ENCODE results near the gene TMEM9. TPM values are rescaled to one million over a fixed set of nuclear protein-coding genes. Genes with fewer than 3 reads are reported as not detected.

The TMEM9 gene
- total and polyA plus RNA-seq, 2 of the 8 experiments (the other 6 are each of a cell fraction or from before 2014, with no cell fraction given): 79.9 to 181 TPM

DNA sequence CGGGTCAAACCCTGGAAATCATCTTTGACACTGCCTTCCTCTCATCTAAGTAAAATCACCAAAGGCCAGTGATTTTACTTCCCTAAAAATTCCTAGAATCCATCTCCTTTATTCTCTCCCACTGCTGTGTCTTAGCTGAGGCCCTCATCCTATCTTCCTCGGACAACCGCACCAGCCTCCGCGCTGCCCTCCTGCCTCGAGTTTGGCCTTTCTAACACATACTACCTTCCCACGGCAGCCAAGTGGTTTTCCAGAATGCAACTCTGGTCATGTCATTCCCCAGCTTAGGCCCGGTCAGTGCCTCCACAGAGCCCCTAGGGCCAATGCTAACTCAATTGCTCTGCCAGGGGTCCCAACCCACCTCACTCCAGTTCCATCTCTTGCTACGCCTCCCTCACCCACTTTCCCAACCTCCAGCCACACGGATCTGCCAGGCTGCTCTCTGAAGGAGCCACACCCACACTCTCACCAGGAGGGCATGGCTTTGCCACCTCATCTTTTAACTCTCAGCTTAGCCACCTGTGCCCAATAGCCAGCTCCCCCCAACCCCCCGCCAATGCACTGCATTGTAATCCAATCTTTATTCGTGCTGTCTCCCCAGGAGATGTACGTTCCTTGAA is 6.8 kb downstream of the TMEM9 start:
- ChIA-PET POLR2A (ENCODE audit: partially characterized antibody) (interaction anchor here (1.0 to 3.8 kb wide), 3 partner anchors 9 to 22 kb away, joined by 3 to 28 read pairs (median 4); no protein-coding TSS in a partner anchor), CTCF (ENCODE audit: partially characterized antibody) (interaction anchor here (0.6 to 4.3 kb wide), 9 partner anchors 9 to 169 kb away, joined by 3 to 32 read pairs (median 4); no protein-coding TSS in a partner anchor)
- Histone ChIP-seq H3K4ac (replicated peaks; ENCODE audit: insufficient read length, low read depth, low read length) (no peak overlapping the region), H4K8ac (ENCODE audit: extremely low read depth, insufficient read depth, low read length) (no peak overlapping the region), H3K36me3 (ENCODE audit: control insufficient read depth in 2 of 4, insufficient read depth in 4 of 4, low read length in 3 of 4) (peaks cover 51 to 88% (median 83%) of the 10 kb centered on the region in 4 experiments), H3K9me3 (ENCODE audit: insufficient read depth in 2 of 2, low read depth in 1 of 2, low read length in 1 of 2) (no peaks in the 10 kb centered on the region), H3K27me3 (replicated peaks in 1 of 4; ENCODE audit: control insufficient read depth in 3 of 4, extremely low read depth in 1 of 4, insufficient read depth in 3 of 4, low read length in 3 of 4) (no peaks in the 10 kb centered on the region), H2BK12ac (ENCODE audit: low read depth, low read length) (no peak overlapping the region), H3K4me2 (ENCODE audit: insufficient read depth in 1 of 2, low read depth in 2 of 2, low read length in 2 of 2) (no peak overlapping the region), H2BK5ac (ENCODE audit: low read depth, low read length) (no peak overlapping the region), H4K20me1 (replicated peaks in 1 of 2; ENCODE audit: control insufficient read depth in 1 of 2, insufficient read depth in 2 of 2, low read length in 2 of 2) (peaks cover 11 to 18% of the 10 kb centered on the region in 2 experiments), H3K4me1 (replicated peaks in 1 of 4; ENCODE audit: control insufficient read depth in 3 of 4, insufficient read depth in 4 of 4, low read length in 3 of 4) (no peaks in the 10 kb centered on the region), H2BK20ac (ENCODE audit: low read length) (no peak overlapping the region), H2BK120ac (replicated peaks; ENCODE audit: low read depth, low read length) (no peak overlapping the region), H2AFZ (ENCODE audit: low read length) (no peak overlapping the region), H3K18ac (ENCODE audit: extremely low read depth, low read length) (no peak overlapping the region), H3K79me2 (ENCODE audit: control insufficient read depth in 1 of 2, insufficient read depth in 2 of 2, low read length in 2 of 2) (peaks cover 0 to 3% of the 10 kb centered on the region in 2 experiments; a peak in 1 of 4 replicates), H3K79me1 (ENCODE audit: low read depth, low read length) (no peaks in the 10 kb centered on the region), H3K9ac (replicated peaks in 1 of 4; ENCODE audit: extremely low read depth in 1 of 4, low read depth in 3 of 4, low read length in 3 of 4) (no peak overlapping the region), H3K23ac (ENCODE audit: insufficient read length) (no peak overlapping the region), H3K27ac (ENCODE audit: low read depth, low read length) (no peak overlapping the region), H4K91ac (replicated peaks; ENCODE audit: insufficient read length, low read length) (no peak overlapping the region), H3K4me3 (ENCODE audit: extremely low read depth in 1 of 4, insufficient read depth in 2 of 4, low read depth in 3 of 4, low read length in 4 of 4) (no peak overlapping the region), H3K23me2 (ENCODE audit: low read depth, low read length) (no peaks in the 10 kb centered on the region), H3K14ac (ENCODE audit: insufficient read length) (no peak overlapping the region), H2BK15ac (ENCODE audit: low read length) (no peak overlapping the region), H2AK5ac (ENCODE audit: low read depth, low read length) (no peak overlapping the region), H4K5ac (ENCODE audit: insufficient read length, low read depth, low read length) (no peak overlapping the region), H3K56ac (replicated peaks; ENCODE audit: insufficient read length, low read depth, low read length) (no peak overlapping the region)
- WGBS, 2 experiments (ENCODE audit: extremely low coverage in 1 of 2, insufficient coverage in 1 of 2, insufficient read length in 1 of 2, insufficient replicate concordance in 2 of 2, low coverage in 1 of 2, low lambda C conversion rate in 2 of 2, missing lambda C conversion rate in 1 of 2): 81% methylated on average over 13 of the region's 13 CpGs; no CpG with 5 or more reads in 1 of the 2 experiments
- no peak for FAIRE-seq
- no peak for DNase-seq (ENCODE audit: low read depth in 1 of 2, low spot score in 2 of 2)
- TF ChIP-seq YY1 (IDR thresholded peaks at IDR 0.05; ENCODE audit: low read depth, low read length): no peak
- no peak for TF ChIP-seq KDM4A (IDR thresholded peaks at IDR 0.05; ENCODE audit: low read depth, low read length, severe bottlenecking)
- TF ChIP-seq, protein P1, sequence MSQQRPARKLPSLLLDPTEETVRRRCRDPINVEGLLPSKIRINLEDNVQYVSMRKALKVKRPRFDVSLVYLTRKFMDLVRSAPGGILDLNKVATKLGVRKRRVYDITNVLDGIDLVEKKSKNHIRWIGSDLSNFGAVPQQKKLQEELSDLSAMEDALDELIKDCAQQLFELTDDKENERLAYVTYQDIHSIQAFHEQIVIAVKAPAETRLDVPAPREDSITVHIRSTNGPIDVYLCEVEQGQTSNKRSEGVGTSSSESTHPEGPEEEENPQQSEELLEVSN (IDR thresholded peaks at IDR 0.05): no peak
- no peak for TF ChIP-seq SUZ12 (IDR thresholded peaks at IDR 0.05; ENCODE audit: low read length)
- TF ChIP-seq USF2 (IDR thresholded peaks at IDR 0.05; ENCODE audit: low read length): no peak
- TF ChIP-seq RNF2 (IDR thresholded peaks at IDR 0.05; ENCODE audit: borderline replicate concordance, low read depth, low read length, missing control alignments, poor library complexity, severe bottlenecking): no peak
- no peak for TF ChIP-seq JUN (IDR thresholded peaks at IDR 0.05; ENCODE audit: low read depth, low read length)
- TF ChIP-seq CBX5 (IDR thresholded peaks at IDR 0.05; ENCODE audit: low read depth, low read length): no peak
- no peak for TF ChIP-seq SIRT6 (IDR thresholded peaks at IDR 0.05; ENCODE audit: low read length)
- no peak for TF ChIP-seq RAD21 (IDR thresholded peaks at IDR 0.05 in 1 of 2, conservative IDR thresholded peaks at IDR 0.05 in 1 of 2; ENCODE audit: low read depth in 2 of 2, low read length in 2 of 2)
